ENCODE results near the gene VPS33A. TPM values are rescaled to one million over a fixed set of nuclear protein-coding genes. Genes with fewer than 3 reads are reported as not detected.
A peak's percentile ranks its signal among the peaks of the same experiment; 100 is the strongest.
"Not testable (repeated sequence)": the region's sequence is repeated elsewhere in the genome, so short reads cannot be mapped to it uniquely, and the experiment has no call there.

Gene VPS33A
- polyA plus RNA-seq, 3 donors, result 16.6 to 19.1 (median 18.2) TPM

DNA sequence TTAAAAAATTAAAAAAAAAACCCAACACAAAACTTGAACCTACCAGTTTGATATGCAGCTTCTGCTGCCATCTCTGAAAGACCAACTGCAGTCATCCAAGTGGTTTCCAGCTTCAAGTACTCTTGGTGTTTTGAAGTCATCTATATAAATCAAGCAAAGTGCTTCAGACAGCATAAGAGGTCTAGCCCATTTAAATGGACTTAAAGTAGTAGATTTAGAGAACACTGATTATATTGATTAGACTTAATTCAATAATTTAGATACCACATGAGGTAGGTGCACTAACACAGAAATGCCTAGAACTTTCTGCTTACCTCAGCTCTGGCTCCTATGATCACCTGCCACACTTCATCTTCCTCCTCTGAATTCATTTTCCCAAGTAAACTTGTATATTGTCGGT is 49.8 kb downstream of the VPS33A start:
- DNase-seq (ENCODE audit: extremely low read depth in 1 of 11, low read depth in 9 of 11, low spot score in 4 of 11), result no peak

DNA sequence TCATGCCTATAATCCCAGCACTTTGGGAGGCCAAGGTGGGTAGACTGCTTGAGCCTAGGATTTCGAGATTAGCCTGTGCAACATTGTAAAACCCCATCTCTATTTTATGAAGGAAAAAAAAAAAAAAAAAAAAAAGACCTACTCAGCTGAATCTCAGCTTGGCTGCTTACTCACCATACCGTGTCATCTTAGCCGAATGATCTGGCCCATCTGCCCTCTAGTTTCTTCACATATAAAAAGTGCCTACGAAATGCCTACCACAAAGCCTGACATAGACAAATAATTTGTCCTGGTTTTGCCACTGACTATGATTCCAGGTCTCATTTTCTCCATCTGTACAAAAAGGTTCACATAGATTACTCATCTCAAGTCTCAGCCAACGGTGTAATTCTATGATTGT is 50.5 kb downstream of the VPS33A start:
- DNase-seq (ENCODE audit: extremely low read depth in 1 of 11, low read depth in 9 of 11, low spot score in 4 of 11), result no peak

DNA sequence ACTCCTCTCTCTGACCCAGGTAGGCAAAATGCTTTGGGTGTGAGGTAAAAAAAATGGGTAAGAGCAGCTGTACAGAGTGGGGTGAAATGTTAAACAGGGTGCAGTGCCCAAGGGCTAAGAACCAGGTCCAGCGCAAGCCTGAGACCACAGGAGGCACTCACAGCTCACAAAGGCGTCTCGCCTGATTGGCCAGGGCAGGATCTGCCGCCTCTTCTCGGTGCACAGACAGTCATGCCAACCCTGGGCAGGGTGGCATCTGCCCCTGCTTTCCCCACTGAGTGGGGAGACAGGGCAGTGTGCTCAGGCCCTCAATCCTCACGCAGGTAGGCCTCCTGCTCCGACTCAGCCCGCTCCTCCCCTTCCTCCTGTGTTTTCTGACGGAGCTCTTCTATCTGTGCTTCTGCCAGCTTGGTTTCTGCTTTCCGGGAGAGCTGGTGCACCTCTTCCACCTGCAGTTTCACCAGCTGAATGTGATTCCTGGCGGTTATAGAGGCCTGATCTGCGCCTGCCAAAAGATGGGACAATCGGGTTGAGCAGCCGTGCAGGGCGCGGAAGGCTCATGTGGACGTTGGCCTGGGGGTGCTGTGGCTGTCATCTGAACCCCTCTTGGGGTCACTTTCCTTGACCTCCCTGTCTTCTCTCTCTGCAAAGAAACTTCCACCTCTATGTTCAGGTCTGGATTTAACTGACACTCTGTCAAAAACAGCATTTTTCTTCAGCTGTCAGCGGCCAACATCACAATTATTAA is 58.0 kb downstream of the VPS33A start:
- DNase-seq (ENCODE audit: extremely low read depth in 1 of 11, low read depth in 9 of 11, low spot score in 4 of 11), result no peak

DNA sequence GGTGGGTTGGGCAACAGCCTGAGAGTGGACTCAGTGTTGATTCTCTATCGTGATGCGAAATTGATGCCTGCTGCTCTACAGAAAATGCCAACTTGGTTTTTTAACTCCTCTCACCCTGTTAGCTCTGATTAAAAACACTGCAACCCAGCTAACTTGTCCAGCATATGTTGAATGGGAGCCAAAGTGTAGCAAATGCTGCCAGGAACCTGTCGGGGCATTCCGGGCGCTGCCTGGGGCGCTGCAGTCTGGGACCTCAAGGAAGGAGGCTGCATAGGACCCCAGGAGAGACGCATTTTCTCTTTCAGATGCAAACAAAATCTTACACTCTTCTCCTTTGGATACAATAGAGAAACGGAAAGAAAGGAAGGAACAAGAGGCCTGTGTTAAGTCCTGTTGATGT is 58.9 kb downstream of the VPS33A start:
- DNase-seq (ENCODE audit: extremely low read depth in 1 of 11, low read depth in 9 of 11, low spot score in 4 of 11), result no peak

DNA sequence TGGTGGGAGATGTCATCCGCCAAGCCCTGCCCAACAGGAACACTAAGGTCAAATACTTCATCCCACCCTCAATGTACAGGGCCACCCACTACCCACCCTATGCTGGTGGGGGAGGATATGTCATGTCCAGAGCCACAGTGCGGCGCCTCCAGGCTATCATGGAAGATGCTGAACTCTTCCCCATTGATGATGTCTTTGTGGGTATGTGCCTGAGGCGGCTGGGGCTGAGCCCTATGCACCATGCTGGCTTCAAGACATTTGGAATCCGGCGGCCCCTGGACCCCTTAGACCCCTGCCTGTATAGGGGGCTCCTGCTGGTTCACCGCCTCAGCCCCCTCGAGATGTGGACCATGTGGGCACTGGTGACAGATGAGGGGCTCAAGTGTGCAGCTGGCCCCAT is 59.3 kb downstream of the VPS33A start:
- DNase-seq (ENCODE audit: extremely low read depth in 1 of 11, low read depth in 9 of 11, low spot score in 4 of 11), result no peak

DNA sequence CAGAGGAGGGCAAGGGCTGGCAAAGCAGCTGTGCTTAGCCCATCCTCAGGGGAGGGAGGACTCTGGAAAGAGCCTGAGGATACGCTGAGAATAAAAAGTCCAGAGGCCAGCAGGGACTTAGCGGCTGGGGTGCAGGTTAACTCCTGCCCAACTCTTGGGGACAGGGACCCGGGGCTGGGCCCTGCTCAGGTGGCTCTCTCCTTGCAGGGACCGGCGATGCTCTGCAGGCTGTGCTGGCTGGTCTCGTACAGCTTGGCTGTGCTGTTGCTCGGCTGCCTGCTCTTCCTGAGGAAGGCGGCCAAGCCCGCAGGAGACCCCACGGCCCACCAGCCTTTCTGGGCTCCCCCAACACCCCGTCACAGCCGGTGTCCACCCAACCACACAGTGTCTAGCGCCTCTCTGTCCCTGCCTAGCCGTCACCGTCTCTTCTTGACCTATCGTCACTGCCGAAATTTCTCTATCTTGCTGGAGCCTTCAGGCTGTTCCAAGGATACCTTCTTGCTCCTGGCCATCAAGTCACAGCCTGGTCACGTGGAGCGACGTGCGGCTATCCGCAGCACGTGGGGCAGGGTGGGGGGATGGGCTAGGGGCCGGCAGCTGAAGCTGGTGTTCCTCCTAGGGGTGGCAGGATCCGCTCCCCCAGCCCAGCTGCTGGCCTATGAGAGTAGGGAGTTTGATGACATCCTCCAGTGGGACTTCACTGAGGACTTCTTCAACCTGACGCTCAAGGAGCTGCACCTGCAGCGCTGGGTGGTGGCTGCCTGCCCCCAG is 60.0 kb downstream of the VPS33A start:
- DNase-seq (ENCODE audit: extremely low read depth in 1 of 11, low read depth in 9 of 11, low spot score in 4 of 11), result no peak

DNA sequence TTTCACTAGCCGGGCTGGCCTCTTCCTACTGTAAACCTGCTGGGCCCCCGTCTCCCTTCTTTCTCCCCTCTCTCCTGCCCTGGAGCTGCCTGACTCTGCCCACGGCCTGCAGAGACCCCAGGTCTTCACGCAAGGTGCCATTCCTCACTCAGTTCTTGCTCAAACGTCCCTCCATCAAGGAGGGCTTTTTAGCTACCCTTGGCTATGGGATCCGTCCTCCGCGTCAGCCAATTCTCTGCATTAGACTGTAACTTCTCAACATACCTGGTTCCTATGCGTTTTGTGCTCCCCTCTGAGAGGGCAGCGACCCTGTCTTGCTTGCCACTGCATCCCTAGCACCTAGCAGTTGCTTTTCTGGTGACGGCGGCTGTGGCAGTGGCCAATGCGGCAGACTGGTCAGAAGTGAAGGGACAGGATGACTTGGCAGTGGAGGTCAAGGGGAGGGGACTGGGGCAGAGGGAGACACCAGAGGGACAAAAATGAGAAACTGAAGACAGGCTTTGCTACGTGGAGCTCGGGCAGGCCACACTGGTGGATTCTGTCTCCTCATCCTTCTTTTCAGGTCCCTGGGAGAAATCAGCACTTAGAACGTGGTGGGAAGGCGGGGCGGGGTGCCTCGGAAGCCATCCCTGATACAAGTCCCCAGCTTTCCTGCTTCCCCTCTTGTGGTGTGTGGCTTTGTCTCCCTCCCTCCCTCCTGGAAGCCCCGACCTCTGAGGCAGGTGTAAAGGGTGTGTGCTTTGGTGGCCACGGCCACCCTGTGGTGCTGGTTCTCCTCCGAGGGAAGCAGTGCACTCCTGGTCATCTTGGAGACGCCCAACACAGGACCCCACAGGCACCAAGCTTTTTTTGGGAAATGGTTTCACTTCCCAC is 61.0 kb downstream of the VPS33A start:
- no peak for DNase-seq (ENCODE audit: extremely low read depth in 1 of 11, low read depth in 9 of 11, low spot score in 4 of 11)

DNA sequence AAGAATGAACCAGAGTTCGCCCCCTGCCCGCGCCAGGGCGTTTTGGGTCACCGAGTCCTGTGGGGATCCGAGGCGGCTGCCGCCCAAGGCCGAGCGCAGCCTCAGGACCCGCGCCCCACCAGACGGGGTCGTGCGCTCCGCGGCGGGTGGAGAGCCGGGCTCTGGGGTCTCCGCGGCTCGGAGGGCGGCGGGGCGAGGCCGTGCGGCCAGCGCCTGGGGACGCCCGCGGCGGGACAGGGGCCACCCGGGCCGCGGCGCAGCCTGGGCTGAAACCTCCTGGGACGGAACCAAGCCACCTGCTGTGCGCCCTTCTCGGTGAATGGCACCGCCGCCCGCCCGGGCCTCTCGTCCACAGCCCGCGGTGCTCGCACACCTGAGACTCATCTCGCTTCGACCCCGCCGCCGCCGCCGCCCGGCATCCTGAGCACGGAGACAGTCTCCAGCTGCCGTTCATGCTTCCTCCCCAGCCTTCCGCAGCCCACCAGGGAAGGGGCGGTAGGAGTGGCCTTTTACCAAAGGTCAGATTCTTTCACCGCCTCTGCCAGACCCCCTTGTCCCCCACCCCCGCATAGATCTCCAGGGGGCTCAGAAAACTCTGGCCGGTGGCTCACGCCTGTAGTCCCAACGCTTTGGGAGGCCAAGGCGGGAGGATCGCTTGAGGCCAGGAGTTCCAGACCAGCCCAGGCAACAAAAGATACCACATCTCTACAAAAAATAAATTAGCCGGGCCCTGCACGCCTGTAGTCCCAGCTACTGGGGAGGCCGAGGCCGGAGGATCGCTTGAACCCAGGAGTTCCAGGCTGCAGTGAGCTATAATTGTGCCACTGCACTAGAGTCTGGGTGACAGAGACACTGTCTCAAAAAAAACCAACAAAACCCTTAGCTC is 61.9 kb downstream of the VPS33A start:
- DNase-seq (ENCODE audit: extremely low read depth in 1 of 11, low read depth in 9 of 11, low spot score in 4 of 11), result no peak

DNA sequence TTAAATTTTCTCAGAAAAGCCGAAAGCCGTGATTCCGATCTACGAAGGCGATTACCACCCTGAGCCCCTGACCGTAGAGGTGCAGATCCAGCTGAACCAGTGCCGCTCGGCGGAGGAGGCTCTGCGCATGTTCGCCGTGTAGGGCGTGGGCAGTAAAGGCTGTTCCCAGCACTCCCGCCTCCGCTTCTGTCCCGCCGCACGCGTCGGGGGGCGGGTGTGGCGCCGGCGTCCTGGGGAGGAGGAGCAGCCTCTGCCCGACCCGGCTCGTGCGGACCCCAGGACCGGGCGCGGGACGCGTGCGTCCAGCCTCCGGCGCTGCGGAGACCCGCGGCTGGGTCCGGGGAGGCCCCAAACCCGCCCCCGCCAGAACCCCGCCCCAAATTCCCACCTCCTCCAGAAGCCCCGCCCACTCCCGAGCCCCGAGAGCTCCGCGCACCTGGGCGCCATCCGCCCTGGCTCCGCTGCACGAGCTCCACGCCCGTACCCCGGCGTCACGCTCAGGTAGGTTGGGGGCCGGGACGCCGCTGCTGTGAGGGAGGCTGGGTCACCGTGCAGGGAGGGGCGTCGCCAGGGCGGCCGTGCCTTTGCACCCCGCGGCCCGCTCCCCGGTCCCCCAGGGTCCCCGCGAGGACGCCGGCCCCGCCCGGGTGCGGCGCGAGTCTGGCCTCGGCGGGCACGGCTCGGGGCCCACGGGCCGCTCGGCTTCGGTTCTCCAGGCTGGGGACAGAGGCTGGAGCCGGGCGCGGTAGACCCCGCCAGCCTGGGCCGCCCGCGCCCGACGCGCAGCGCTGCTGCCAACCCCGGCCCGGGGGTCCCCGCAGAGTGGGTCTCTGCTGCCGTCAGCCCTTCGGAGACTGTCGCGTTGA is 62.8 kb downstream of the VPS33A start, which contains the start of gene B3GNT4:
Gene B3GNT4, plus strand, starts transcription at position 409 of the 866 bp plus-strand sequence. CDS start 910 bp downstream, outside the sequence.
- DNase-seq (ENCODE audit: extremely low read depth in 1 of 11, low read depth in 9 of 11, low spot score in 4 of 11), result peak in 3 of 11 donors; percentile 40 to 54 (median 44)

DNA sequence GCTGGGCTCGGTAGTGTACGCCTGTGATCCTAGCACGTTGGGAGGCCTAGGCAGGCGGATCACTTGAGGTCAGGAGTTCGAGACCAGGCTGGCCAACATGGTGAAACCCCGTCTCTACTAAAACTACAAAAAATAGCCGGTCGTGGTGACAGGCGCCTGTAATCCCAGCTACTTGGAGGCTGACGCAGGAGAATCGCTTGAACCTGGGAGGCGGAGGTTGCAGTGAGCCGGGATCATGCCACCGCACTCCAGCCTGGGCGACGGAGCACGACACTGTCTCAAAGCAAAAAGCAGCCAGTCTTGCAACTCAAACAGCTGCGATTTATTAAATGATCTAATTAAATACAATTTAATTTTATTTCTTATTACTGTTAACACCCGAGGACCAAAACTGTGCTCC is 63.5 kb downstream of the VPS33A start:
- DNase-seq (ENCODE audit: extremely low read depth in 1 of 11, low read depth in 9 of 11, low spot score in 4 of 11), result not testable (repeated sequence)

DNA sequence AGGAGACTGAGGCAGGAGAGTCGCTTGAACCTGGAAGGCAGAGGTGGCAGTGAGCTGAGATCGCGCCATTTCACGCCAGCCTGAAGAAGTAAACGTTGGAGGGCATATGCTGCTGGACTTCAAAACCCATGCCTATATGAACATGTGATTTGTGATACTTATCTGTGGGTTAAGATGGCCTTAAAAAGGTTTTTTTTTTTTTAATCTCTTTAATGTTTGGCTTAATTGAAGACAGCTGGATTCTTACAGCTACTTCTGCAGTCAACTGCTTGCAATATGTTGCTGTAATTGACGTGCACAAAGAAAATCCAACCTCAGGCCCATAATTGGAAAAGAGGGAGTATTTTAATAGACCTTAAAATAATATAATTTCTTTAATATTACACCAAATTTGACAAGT is 64.3 kb downstream of the VPS33A start:
- DNase-seq (ENCODE audit: extremely low read depth in 1 of 11, low read depth in 9 of 11, low spot score in 4 of 11), result no peak

DNA sequence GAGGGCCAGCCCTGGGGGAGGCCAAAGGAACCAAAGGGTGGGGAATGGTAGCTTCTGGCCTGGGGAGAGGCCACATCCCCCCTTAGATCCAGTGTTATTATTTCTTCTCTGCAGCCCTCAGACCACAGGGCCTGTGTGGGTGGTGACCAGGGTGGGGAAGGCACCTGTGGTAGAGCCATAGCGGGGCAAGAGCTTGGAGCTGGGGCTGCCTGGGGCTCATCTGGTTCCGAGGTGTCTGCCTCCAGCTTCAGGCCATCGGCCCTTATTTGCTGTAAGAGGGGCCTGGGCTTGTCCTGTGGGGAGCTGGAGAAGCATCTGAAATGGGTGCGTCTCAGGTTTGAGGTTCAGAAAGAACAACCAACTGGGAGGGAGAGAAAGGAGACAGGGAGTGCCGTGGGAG is 64.9 kb downstream of the VPS33A start:
- DNase-seq (ENCODE audit: extremely low read depth in 1 of 11, low read depth in 9 of 11, low spot score in 4 of 11), result no peak

DNA sequence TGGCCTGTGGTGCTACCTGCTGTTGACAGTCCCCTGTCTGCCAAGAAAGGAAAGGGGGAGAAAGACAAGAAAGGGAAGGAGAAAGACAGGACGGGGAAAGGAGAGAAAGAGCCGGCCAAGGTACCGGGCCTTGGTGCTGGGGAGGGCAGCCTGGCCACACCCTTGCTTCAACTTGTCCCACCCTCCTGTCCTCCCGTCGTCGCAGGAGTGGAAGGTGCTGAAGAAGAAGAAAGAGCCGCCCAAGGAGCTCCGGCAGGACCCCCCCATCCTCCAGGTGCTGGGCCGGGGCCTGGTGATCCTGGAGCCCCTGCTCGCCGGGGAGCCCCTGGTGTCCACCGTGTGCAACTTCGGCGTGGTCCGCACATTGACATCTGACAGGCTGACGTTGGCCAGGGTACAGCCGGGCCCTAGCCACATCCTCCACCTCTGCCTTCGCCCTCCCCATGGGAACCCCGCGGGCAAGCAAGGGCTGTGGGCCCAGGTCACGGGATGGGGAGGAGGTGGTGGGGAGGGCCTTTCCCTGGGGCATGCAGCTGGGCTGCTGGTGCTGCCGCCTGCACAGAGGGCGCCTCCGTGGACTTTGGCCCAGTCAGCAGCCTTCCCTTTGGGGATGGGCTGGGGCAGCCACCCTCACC is 65.6 kb downstream of the VPS33A start:
- no peak for DNase-seq (ENCODE audit: extremely low read depth in 1 of 11, low read depth in 9 of 11, low spot score in 4 of 11)

DNA sequence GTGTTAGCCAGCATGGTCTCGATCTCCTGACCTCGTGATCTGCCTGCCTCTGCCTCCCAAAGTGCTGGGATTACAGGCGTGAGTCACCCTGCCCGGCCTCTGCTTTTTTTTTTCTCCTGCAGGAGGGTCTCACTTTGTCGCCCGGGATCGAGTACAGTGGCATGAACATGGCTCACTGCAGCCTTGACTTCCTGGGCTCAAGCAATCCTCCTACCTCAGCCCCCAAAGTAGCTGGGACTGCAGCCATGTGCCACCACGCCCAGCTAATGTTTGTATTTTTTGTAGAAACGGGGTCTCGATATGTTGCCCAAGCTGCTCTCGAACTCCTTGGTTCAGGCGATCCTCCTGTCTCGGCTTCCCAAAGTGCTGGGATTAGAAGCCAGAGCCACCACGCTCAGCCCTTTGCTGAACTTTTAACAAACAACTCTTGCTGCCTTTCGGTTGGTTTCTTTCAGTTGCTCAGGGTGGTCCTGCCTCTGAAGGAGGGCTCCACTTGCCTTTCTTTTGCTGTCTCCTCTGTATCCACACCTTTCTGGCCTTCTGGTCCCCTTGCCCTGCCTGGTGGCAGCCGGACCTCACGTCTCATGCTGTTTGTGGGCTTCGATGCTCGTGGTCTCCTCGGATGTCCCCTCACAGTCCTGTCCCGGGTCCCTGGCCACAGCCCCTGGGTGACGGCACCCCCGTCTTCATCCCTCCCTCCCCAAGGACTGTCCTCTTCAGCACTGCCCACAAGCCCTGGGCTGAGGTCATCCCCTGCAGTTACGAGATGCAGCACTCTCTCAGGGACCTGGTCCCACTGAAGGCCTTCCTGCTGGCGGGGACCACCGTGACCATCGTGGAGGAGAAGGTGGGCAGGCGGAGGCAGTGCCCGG is 66.6 kb downstream of the VPS33A start:
- DNase-seq (ENCODE audit: extremely low read depth in 1 of 11, low read depth in 9 of 11, low spot score in 4 of 11), result no peak

DNA sequence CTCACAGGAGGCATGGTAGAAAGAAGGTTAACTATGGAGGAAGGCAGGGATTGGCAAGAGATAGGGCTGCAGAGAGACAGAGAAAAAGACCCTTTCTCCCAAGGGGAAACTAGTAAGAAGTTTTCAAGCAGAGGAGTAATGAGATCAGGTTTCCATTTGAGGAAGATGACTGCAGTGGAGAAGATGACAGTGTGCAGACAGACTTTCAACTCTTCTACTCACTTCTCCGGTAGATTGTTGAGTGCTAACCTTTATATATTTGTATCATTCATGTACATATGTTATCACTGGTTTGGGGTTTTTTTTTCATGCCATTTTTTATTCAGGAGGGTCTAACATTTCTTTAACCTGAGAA is 68.7 kb downstream of the VPS33A start:
- no peak for DNase-seq (ENCODE audit: extremely low read depth in 1 of 11, low read depth in 9 of 11, low spot score in 4 of 11)

DNA sequence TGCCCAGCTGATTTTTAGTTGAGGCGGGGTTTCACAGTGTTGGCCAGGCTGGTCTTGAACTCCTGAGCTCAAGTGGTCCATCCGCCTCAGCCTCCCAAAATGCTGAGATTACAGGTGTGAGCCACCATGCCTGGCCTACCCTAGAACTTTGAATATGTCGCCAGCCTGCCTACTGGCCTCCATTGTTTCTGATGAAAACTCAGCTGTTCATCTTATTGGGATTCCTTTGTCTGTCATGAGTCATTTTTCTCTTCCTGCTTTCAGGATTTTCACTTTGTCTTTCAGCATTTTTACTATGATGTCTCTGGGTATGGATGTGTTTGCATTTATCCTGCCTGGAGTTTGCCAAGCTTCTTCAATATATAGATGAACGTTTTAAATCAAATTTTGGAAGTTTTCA is 70.9 kb downstream of the VPS33A start:
- DNase-seq (ENCODE audit: extremely low read depth in 1 of 11, low read depth in 9 of 11, low spot score in 4 of 11), result no peak
